CD14-positive monocyte (primary cell): ENCODE data around the gene IMPA2. TPM values are rescaled to one million over a fixed set of nuclear protein-coding genes. Genes with fewer than 3 reads are reported as not detected.

ENCODE experiments used
- DNase-seq, 3 donors: peaks; one replicate each; pipeline ENCODE4 v3.0.0-alpha.2; 2011 to 2022
- H2AFZ ChIP-seq: 2 replicates; pipeline ENCODE4 v1.6.0; 2012; ENCODE audit warnings: mild to moderate bottlenecking, low read depth, low read length, inconsistent platforms; ENCODE audit not compliant: insufficient read depth, poor library complexity, severe bottlenecking
- H3K27ac ChIP-seq, 2 donors: 1 replicate in 1 of 2; 2 replicates in 1 of 2; pipeline ENCODE4 v1.5.1; 2012 to 2013; ENCODE audit warnings: low read length in 2 of 2, control low read depth in 1 of 2, inconsistent platforms in 1 of 2, low read depth in 1 of 2, mild to moderate bottlenecking in 1 of 2
- H3K27me3 ChIP-seq, 2 donors: one replicate each; pipeline versions ENCODE4 v1.6.0 to v1.6.1; 2011 to 2013; ENCODE audit warnings: low read length in 2 of 2; ENCODE audit not compliant: control insufficient read depth in 2 of 2, insufficient read depth in 2 of 2
- H3K36me3 ChIP-seq, 2 donors: replicated peaks in 1 of 2; 1 replicate in 1 of 2; 2 replicates in 1 of 2; pipeline versions ENCODE4 v1.5.1 to v1.6.1; 2012 to 2013; ENCODE audit warnings: low read length in 2 of 2, control low read depth in 1 of 2, inconsistent platforms in 1 of 2, mild to moderate bottlenecking in 1 of 2; ENCODE audit not compliant: insufficient read depth in 2 of 2, control insufficient read depth in 1 of 2
- H3K4me1 ChIP-seq, 2 donors: 1 replicate in 1 of 2; 2 replicates in 1 of 2; pipeline versions ENCODE4 v1.5.1 to v1.6.1; 2012 to 2013; ENCODE audit warnings: low read length in 2 of 2, control low read depth in 1 of 2, inconsistent platforms in 1 of 2, mild to moderate bottlenecking in 1 of 2, moderate library complexity in 1 of 2; ENCODE audit not compliant: insufficient read depth in 2 of 2, control insufficient read depth in 1 of 2
- H3K4me2 ChIP-seq: replicated peaks from 2 replicates; pipeline ENCODE3; 2012; ENCODE audit warnings: low read length, moderate library complexity, mild to moderate bottlenecking; ENCODE audit not compliant: poor library complexity, severe bottlenecking; ENCODE audit errors: extremely low read depth
- H3K4me3 ChIP-seq, 3 experiments: fragments of 200-600 bp in 1 of 3; sonication (generic) in 1 of 3; replicated peaks in 1 of 3; 1 replicate in 2 of 3; 2 replicates in 1 of 3; pipeline ENCODE4 v1.5.1; 2011 to 2013; ENCODE audit warnings: low read length in 3 of 3, mild to moderate bottlenecking in 3 of 3, control low read depth in 2 of 3, low read depth in 2 of 3, inconsistent platforms in 1 of 3, moderate library complexity in 1 of 3
- H3K79me2 ChIP-seq: 2 replicates; pipeline ENCODE4 v1.6.0; 2012; ENCODE audit warnings: mild to moderate bottlenecking, control low read depth, inconsistent platforms, low read length, moderate library complexity; ENCODE audit not compliant: insufficient read depth
- H3K9ac ChIP-seq: 2 replicates; pipeline ENCODE4 v1.6.0; 2017; ENCODE audit warnings: low read length, mild to moderate bottlenecking; ENCODE audit not compliant: insufficient read depth, poor library complexity, severe bottlenecking
- H3K9me3 ChIP-seq, 2 donors: replicated peaks in 1 of 2; 1 replicate in 1 of 2; 2 replicates in 1 of 2; pipeline versions ENCODE4 v1.5.1 to v1.6.1; 2012 to 2013; ENCODE audit warnings: low read length in 2 of 2, control low read depth in 1 of 2; ENCODE audit not compliant: control insufficient read depth in 1 of 2, insufficient read depth in 1 of 2
- H4K20me1 ChIP-seq: 2 replicates; pipeline ENCODE4 v1.6.0; 2012; ENCODE audit warnings: mild to moderate bottlenecking, low read length, control low read depth, moderate library complexity; ENCODE audit not compliant: insufficient read depth
- H3K27ac Mint-ChIP-seq, 7 donors: one replicate each; pipeline ENCODE4 v1.8.0; 2020; ENCODE audit warnings: mild to moderate bottlenecking in 7 of 7, mixed read lengths in 7 of 7, moderate library complexity in 6 of 7, inconsistent platforms in 2 of 7
- H3K27me3 Mint-ChIP-seq, 3 donors: one replicate each; pipeline ENCODE4 v1.8.0; 2021 to 2022; ENCODE audit warnings: low read depth in 3 of 3, mild to moderate bottlenecking in 3 of 3, mixed read lengths in 3 of 3, moderate library complexity in 3 of 3, inconsistent platforms in 1 of 3
- H3K36me3 Mint-ChIP-seq, 2 donors: one replicate each; pipeline ENCODE4 v1.8.0; 2020; ENCODE audit warnings: mixed read lengths in 2 of 2, inconsistent platforms in 1 of 2, mild to moderate bottlenecking in 1 of 2
- H3K4me1 Mint-ChIP-seq: one replicate; pipeline ENCODE4 v1.8.0; 2020; ENCODE audit warnings: mild to moderate bottlenecking, mixed read lengths
- H3K4me3 Mint-ChIP-seq, 2 donors: one replicate each; pipeline ENCODE4 v1.8.0; 2020; ENCODE audit warnings: mild to moderate bottlenecking in 2 of 2, mixed read lengths in 2 of 2, moderate library complexity in 1 of 2
- H3K9me3 Mint-ChIP-seq, 7 donors: one replicate each; pipeline ENCODE4 v1.8.0; 2020 to 2022; ENCODE audit warnings: mixed read lengths in 7 of 7, mild to moderate bottlenecking in 6 of 7, moderate library complexity in 6 of 7, inconsistent platforms in 2 of 7
- CTCF ChIP-seq: fragments of 200-600 bp; IDR thresholded peaks from one replicate; pipeline ENCODE4 v1.8.0; 2022; ENCODE audit warnings: antibody characterized with exemption, mild to moderate bottlenecking
- WGBS: methylation state at CpG from one replicate; pipeline ENCODE4 v1.1.5; 2013; ENCODE audit warnings: missing lambda C conversion rate; ENCODE audit not compliant: insufficient coverage; 5-methylcytosine and 5-hydroxymethylcytosine counted together
- intact Hi-C, 2 donors: fragments of 100-400 bp; cut with micrococcal nuclease; formaldehyde crosslinking; loops; one replicate each; pipeline versions ENCODE4 v1.15.0 to v1.15.1; 2023
- polyA plus RNA-seq, 3 donors: library from polyadenylated mRNA; depleted of rRNA in 1 of 3; unstranded in 2 of 3; stranded (reverse) in 1 of 3; fragments of 300-500 nt in 2 of 3; fragments of >200 nt in 1 of 3; fragmentation: Illumina TruSeq in 2 of 3; gene quantifications; 1 replicate in 2 of 3; 2 replicates in 1 of 3; pipeline ENCODE4 v1.2.3, GENCODE V29; 2012 to 2021

IMPA2 gene
- polyA plus RNA-seq, 3 donors, result 97.4 to 186 (median 145) TPM

GRCh38 chr18:12048827-12049175 is 67.5 kb downstream of the IMPA2 start:
- Histone ChIP-seq H4K20me1 (no peaks in the 10 kb centered on the region), H3K4me1 (peaks cover 37 to 48% of the 10 kb centered on the region in 2 donors), H3K4me2 (no peak overlapping the region), H2AFZ (peak overlapping the region; percentile 41), H3K36me3 (no peaks in the 10 kb centered on the region), H3K9ac (no peak overlapping the region), H3K79me2 (no peaks in the 10 kb centered on the region), H3K27me3 (no peaks in the 10 kb centered on the region), H3K9me3 (no peaks in the 10 kb centered on the region), H3K4me3 (no peak overlapping the region), H3K27ac (no peak overlapping the region)
- Mint-ChIP-seq H3K9me3 (no peaks in the 10 kb centered on the region), H3K4me1 (peaks cover 36% of the 10 kb centered on the region), H3K27me3 (no peaks in the 10 kb centered on the region), H3K27ac (peak overlapping the region in 3 of 7 donors; percentile 7 to 38 (median 38)), H3K4me3 (no peak overlapping the region), H3K36me3 (no peaks in the 10 kb centered on the region)
- no CpG with 5 or more reads among the region's 2 CpGs for WGBS
- intact Hi-C loops, result no loop called here
- TF ChIP-seq CTCF, result no peak
- no peak for DNase-seq

GRCh38 chr18:12049978-12050811 is 68.9 kb downstream of the IMPA2 start:
- H3K4me1 Mint-ChIP-seq, result peaks cover 37% of the 10 kb centered on the region
- no peaks in the 10 kb centered on the region for H3K9me3 Mint-ChIP-seq
- peak overlapping the region; percentile 18 to 58 for H3K27ac ChIP-seq
- peak; percentile 23 to 50 (median 48) for DNase-seq
- no peaks in the 10 kb centered on the region for H4K20me1 ChIP-seq
- no peaks in the 10 kb centered on the region for H3K36me3 ChIP-seq
- intact Hi-C loops, result no loop called here
- H3K4me2 ChIP-seq, result peak overlapping the region; percentile 56
- H3K4me1 ChIP-seq, result peaks cover 37 to 48% of the 10 kb centered on the region in 2 donors
- peak overlapping the region in 1 of 2 donors; percentile 57 for H3K4me3 Mint-ChIP-seq
- H3K79me2 ChIP-seq, result no peaks in the 10 kb centered on the region
- H3K9ac ChIP-seq, result no peak overlapping the region
- no peaks in the 10 kb centered on the region for H3K27me3 ChIP-seq
- peak overlapping the region in 1 of 3 experiments; percentile 47 for H3K4me3 ChIP-seq
- H3K27me3 Mint-ChIP-seq, result no peaks in the 10 kb centered on the region
- H2AFZ ChIP-seq, result peak overlapping the region; percentile 54
- TF ChIP-seq CTCF, result no peak
- H3K36me3 Mint-ChIP-seq, result no peaks in the 10 kb centered on the region
- no peaks in the 10 kb centered on the region for H3K9me3 ChIP-seq
- WGBS, result 73% methylated on average over 5 of the region's 9 CpGs
- H3K27ac Mint-ChIP-seq, result peak overlapping the region in 4 of 7 donors; percentile 22 to 83 (median 42)
